RWPE1 (cell line): ENCODE results near the gene EVL.

ENCODE experiments used
- CTCF ChIA-PET: fragments of 350-600 bp; sonication (Branson Sonifier 250); formaldehyde crosslinking; extraction: SDS; loops from one replicate; lab custom pipeline; 2021; lab: Yijun Ruan, JAX
- POLR2A ChIA-PET: fragments of 400-600 bp; formaldehyde crosslinking; extraction: SDS; loops from one replicate; lab custom pipeline; 2020; ENCODE audit warnings: antibody characterized with exemption; ENCODE audit not compliant: low non-redundant PET; lab: Yijun Ruan, JAX
- DNase-seq: peaks from one replicate; pipeline ENCODE4 v3.0.0; 2012; ENCODE audit warnings: low spot score
- H3K27ac ChIP-seq: fragments of 450-650 bp; 2 replicates; pipeline ENCODE4 v1.5.1; 2017
- TF ChIP-seq, protein P1 (sequence below): fragments of 450-650 bp; conservative IDR thresholded peaks from 2 replicates; pipeline ENCODE4 v1.5.1; 2017; ENCODE audit warnings: low read depth, mild to moderate bottlenecking

EVL gene

DNA sequence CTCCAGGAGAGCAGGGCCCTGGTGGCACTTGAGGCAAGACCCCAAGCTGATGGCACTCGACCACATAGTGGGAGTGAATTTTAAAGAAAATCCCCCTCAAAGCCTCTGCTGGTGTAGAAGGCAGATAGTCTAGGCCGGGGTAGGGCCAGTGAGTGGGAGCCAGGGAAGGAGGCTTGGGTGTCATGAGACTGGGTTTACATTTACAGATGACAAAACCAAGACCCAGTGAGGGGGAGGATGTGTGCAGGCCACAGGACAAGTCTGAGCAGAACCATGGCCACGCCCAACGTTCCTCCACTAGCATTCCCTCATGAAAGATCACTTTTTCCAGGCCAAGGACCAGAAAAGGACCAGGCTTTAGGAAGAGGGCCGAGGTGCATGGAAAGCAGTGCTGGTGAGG is 42.0 kb downstream of the EVL start:
- TF ChIP-seq, protein P1, sequence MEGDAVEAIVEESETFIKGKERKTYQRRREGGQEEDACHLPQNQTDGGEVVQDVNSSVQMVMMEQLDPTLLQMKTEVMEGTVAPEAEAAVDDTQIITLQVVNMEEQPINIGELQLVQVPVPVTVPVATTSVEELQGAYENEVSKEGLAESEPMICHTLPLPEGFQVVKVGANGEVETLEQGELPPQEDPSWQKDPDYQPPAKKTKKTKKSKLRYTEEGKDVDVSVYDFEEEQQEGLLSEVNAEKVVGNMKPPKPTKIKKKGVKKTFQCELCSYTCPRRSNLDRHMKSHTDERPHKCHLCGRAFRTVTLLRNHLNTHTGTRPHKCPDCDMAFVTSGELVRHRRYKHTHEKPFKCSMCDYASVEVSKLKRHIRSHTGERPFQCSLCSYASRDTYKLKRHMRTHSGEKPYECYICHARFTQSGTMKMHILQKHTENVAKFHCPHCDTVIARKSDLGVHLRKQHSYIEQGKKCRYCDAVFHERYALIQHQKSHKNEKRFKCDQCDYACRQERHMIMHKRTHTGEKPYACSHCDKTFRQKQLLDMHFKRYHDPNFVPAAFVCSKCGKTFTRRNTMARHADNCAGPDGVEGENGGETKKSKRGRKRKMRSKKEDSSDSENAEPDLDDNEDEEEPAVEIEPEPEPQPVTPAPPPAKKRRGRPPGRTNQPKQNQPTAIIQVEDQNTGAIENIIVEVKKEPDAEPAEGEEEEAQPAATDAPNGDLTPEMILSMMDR: no peak
- peak; percentile 84 for DNase-seq
- POLR2A ChIA-PET: no interaction called here
- CTCF ChIA-PET: interaction anchor here (0.8 to 2.0 kb wide), 12 partner anchors 10 to 125 kb away, joined by 3 to 14 read pairs (median 8); no protein-coding TSS in a partner anchor
- H3K27ac ChIP-seq: peak overlapping the region; percentile 80

DNA sequence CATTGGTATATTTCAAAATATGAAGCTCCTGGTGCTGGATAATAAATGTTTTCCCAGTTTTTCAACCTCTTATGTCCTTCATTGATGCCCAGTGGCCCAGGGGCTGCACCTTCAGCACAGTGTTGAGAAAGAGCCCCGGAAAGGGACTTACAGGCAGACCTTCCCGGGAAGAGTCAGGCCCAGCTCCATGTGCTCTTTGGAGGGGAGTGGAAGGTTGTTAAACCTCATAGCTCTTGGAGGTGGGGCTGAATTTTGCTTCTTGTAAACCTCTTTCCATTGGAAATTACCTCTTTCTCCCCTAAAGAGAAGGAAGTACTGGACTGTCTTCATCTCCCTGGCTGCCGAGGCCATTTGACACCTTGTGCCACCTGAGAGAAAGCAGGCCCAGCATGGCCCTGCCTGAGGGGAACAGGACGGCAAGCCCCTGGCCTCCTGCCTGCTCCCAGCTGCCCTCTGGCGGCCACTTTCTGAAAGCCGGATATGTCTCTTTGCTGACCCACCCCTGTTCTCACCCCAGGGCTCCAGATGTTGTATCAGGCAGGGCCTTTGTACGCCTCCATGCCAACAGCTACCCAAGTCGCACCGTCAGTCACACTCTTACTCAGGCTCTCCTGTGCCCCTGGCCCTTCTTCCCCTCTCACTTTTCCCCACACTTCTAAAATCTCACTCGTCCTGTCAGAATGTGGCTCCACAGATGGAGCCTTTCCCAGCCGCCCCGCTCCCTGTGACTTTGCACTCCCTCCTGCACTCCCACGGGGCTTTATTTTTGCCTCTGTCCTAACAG is 43.0 kb downstream of the EVL start:
- TF ChIP-seq, protein P1: peak; percentile 80
- peak overlapping the region; percentile 80 for H3K27ac ChIP-seq
- ChIA-PET CTCF (interaction anchor here (0.5 to 2.2 kb wide), 24 partner anchors 9 to 1312 kb away, joined by 3 to 14 read pairs (median 6); partner anchors contain the start of gene EVL), POLR2A (no interaction called here)
- peak; percentile 87 for DNase-seq

DNA sequence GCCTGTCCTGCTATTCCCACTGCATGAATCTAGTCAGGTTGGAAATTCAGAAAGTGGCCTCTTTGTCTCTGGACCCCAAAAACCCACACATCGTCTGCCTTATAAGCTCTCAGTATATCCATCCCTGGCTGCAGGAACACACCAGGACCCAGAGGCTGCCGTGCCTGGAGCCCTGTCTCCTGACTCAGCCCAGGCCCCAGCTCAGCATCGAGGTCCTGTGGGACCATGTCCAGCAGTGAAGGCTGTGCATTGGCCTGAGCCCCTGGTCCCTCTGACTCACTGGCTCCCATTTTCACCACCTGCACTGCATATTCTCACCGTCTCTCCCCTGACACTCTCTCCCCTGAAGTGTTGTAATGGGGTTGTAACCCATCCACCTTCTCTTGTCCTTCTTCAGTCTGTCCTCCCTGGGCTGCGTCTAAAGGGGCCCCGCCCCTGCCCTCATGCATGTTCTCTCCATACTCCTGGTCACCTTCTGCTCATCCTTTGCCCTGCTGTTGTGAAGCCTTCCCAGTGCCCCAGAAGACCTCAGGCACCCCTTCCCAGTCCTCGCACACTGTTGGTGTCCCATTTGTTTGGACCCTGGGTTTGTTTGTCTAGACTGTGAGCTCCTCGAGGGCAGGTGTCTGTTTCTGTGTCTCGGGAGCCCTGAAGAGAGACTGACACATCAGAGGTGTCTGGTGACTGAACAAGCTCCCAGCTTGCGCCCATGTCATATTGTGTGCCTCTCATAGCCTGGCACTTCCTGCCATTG is 43.8 kb downstream of the EVL start:
- POLR2A ChIA-PET: no interaction called here
- CTCF ChIA-PET: interaction anchor here (0.7 to 2.2 kb wide), 15 partner anchors 9 to 132 kb away, joined by 3 to 14 read pairs (median 6); no protein-coding TSS in a partner anchor
- no peak for DNase-seq
- peak overlapping the region; percentile 80 for H3K27ac ChIP-seq
- TF ChIP-seq, protein P1: no peak

DNA sequence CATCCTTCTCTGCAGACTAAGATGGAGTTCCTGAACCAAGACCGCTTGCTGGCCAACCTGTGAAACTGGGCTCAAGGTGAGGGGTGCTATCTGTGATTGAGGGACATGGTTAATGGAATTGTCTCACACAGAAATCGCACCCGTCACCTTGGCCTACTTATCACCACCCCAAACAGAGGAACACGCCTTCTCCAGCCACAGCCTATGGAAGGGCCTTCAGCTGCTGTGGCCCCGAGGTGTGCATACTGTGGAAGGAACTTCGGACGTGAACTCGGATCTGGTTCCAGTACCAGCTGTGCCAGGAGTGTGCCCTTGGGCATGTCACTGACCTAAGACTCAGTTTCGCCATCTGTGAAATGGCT is 44.4 kb downstream of the EVL start:
- TF ChIP-seq, protein P1: no peak
- no peak for DNase-seq
- CTCF ChIA-PET: interaction anchor here (0.7 to 2.2 kb wide), 2 partner anchors 48 to 129 kb away, joined by 4 to 5 read pairs; no protein-coding TSS in a partner anchor
- no peak overlapping the region; the same call in 1 of the 2 replicates for H3K27ac ChIP-seq
- POLR2A ChIA-PET: no interaction called here

DNA sequence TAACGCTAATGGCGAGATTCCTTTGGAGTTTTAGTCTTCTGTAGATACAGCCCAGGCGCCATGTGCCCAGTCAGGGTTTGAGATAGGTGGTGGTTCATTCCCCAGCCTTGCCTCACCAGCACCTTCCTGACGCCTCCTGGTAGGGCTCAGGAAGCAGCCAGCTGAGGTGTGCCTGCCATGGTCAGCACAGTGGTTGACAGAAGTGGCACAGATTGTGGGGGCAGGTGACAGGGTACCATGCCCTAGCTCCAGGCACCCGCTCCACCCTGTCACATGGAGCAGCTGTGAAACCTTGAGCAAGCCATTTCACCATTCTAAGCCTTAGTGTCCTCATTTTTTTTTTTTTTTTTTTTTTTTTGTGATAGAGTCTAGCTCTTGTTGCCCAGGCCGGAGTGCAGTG is 45.6 kb downstream of the EVL start:
- no peak overlapping the region; the same call in 1 of the 2 replicates for H3K27ac ChIP-seq
- CTCF ChIA-PET: interaction anchor here (0.6 to 1.2 kb wide), 2 partner anchors 18 to 82 kb away, joined by 3 to 4 read pairs; no protein-coding TSS in a partner anchor
- TF ChIP-seq, protein P1: no peak
- DNase-seq: no peak
- POLR2A ChIA-PET: no interaction called here
